SK-N-SH treated with all-trans-retinoic acid at 6 μM for 48 hours (cell line): Measurements from ENCODE around the gene SMARCAL1.

ENCODE experiments used
- ATAC-seq: fragments of 200-7000 bp; cut with Tn5 transposase; 3 replicates; pipeline ENCODE4 v1.9.1; 2020; ENCODE audit warnings: mild to moderate bottlenecking, moderate library complexity
- ARNTL ChIP-seq: fragments of 450-650 bp; formaldehyde crosslinking; IDR thresholded peaks from 2 replicates; pipeline ENCODE4 v1.5.0; 2020; ENCODE audit warnings: low read depth, mild to moderate bottlenecking, moderate library complexity, borderline replicate concordance
- BACH2 ChIP-seq: fragments of 250-450 bp; sonication (Bioruptor Pico); IDR thresholded peaks from 2 replicates; pipeline ENCODE4 v1.9.0; 2021; ENCODE audit warnings: mild to moderate bottlenecking, borderline replicate concordance
- CSDC2 ChIP-seq: fragments of 250-450 bp; sonication (Bioruptor Pico); IDR thresholded peaks from 2 replicates; pipeline ENCODE4 v1.5.0; 2020; ENCODE audit warnings: mild to moderate bottlenecking, moderate library complexity
- ESRRG ChIP-seq: fragments of 250-450 bp; sonication (Bioruptor Pico); IDR thresholded peaks from 2 replicates; pipeline ENCODE4 v1.6.1; 2021; ENCODE audit warnings: mild to moderate bottlenecking
- GLIS3 ChIP-seq: fragments of 250-450 bp; sonication (Bioruptor Pico); IDR thresholded peaks from 2 replicates; pipeline ENCODE4 v1.5.0; 2020; ENCODE audit warnings: mild to moderate bottlenecking, moderate library complexity
- OSR1 ChIP-seq: fragments of 250-450 bp; sonication (Bioruptor Pico); IDR thresholded peaks from 2 replicates; pipeline ENCODE4 v1.8.0; 2022; ENCODE audit warnings: moderate library complexity, mild to moderate bottlenecking, inconsistent platforms
- PPARA ChIP-seq: fragments of 250-450 bp; sonication (Bioruptor Pico); IDR thresholded peaks from 2 replicates; pipeline ENCODE4 v1.5.0; 2020; ENCODE audit warnings: mild to moderate bottlenecking, borderline replicate concordance
- RARB ChIP-seq: fragments of 250-450 bp; sonication (Bioruptor Pico); IDR thresholded peaks from 2 replicates; pipeline ENCODE4 v1.8.0; 2021; ENCODE audit warnings: mild to moderate bottlenecking, moderate library complexity
- TOX ChIP-seq: fragments of 250-450 bp; sonication (Bioruptor Pico); IDR thresholded peaks from 2 replicates; pipeline ENCODE4 v1.8.0; 2021; ENCODE audit warnings: mild to moderate bottlenecking, moderate library complexity, borderline replicate concordance
- ZC3H10 ChIP-seq: fragments of 250-450 bp; sonication (Bioruptor Pico); IDR thresholded peaks from 2 replicates; pipeline ENCODE4 v1.5.1; 2021; ENCODE audit warnings: mild to moderate bottlenecking, moderate library complexity
- ZFP3 ChIP-seq: fragments of 250-450 bp; sonication (Bioruptor Pico); IDR thresholded peaks from 2 replicates; pipeline ENCODE4 v1.5.0; 2020; ENCODE audit warnings: mild to moderate bottlenecking, moderate library complexity
- ZFP30 ChIP-seq: fragments of 450-650 bp; formaldehyde crosslinking; IDR thresholded peaks from 2 replicates; pipeline ENCODE4 v1.5.0; 2022; ENCODE audit warnings: mild to moderate bottlenecking, moderate library complexity
- ZNF565 ChIP-seq: fragments of 450-650 bp; formaldehyde crosslinking; conservative IDR thresholded peaks from 2 replicates; pipeline ENCODE4 v1.5.0; 2020; ENCODE audit warnings: low read depth, mild to moderate bottlenecking, moderate library complexity
- ZNF70 ChIP-seq: fragments of 450-650 bp; formaldehyde crosslinking; IDR thresholded peaks from 2 replicates; pipeline ENCODE4 v1.5.0; 2020; ENCODE audit warnings: mild to moderate bottlenecking, moderate library complexity
- ZNF8 ChIP-seq: fragments of 450-650 bp; formaldehyde crosslinking; IDR thresholded peaks from 2 replicates; pipeline ENCODE4 v1.5.0; 2020; ENCODE audit warnings: mild to moderate bottlenecking, moderate library complexity
- TF ChIP-seq, protein P1 (sequence below): fragments of 250-450 bp; sonication (Bioruptor Pico); IDR thresholded peaks from 2 replicates; pipeline ENCODE4 v1.5.0; 2020; ENCODE audit warnings: mild to moderate bottlenecking, moderate library complexity
- TF ChIP-seq, protein P2 (sequence below): fragments of 250-450 bp; sonication (Bioruptor Pico); IDR thresholded peaks from 2 replicates; pipeline ENCODE4 v1.8.0; 2020; ENCODE audit warnings: mild to moderate bottlenecking, moderate library complexity, borderline replicate concordance
- TF ChIP-seq, protein P3 (sequence below): fragments of 250-450 bp; sonication (Bioruptor Pico); IDR thresholded peaks from 2 replicates; pipeline ENCODE4 v1.8.0; 2021; ENCODE audit warnings: low read depth, mild to moderate bottlenecking, moderate library complexity, borderline replicate concordance

The SMARCAL1 gene

DNA sequence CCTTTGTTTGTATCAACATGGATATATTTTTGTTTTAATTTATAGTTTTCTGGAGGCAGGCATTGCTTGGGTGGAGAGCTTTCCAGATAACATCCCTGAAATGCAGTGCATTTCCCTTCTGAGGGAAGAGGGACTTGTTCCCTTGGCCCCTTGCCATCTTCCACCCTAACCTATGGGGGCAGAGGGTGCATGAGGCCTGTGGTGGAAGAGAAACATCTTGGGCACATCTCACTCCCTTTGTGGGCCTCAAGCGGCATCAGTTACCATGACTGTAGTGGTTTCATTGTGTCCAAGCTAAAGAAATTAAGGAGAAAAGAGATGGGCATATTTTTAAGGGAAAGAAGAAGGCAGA, 81.0 kb downstream of the SMARCAL1 start (continued):
- TF ChIP-seq, protein P1, sequence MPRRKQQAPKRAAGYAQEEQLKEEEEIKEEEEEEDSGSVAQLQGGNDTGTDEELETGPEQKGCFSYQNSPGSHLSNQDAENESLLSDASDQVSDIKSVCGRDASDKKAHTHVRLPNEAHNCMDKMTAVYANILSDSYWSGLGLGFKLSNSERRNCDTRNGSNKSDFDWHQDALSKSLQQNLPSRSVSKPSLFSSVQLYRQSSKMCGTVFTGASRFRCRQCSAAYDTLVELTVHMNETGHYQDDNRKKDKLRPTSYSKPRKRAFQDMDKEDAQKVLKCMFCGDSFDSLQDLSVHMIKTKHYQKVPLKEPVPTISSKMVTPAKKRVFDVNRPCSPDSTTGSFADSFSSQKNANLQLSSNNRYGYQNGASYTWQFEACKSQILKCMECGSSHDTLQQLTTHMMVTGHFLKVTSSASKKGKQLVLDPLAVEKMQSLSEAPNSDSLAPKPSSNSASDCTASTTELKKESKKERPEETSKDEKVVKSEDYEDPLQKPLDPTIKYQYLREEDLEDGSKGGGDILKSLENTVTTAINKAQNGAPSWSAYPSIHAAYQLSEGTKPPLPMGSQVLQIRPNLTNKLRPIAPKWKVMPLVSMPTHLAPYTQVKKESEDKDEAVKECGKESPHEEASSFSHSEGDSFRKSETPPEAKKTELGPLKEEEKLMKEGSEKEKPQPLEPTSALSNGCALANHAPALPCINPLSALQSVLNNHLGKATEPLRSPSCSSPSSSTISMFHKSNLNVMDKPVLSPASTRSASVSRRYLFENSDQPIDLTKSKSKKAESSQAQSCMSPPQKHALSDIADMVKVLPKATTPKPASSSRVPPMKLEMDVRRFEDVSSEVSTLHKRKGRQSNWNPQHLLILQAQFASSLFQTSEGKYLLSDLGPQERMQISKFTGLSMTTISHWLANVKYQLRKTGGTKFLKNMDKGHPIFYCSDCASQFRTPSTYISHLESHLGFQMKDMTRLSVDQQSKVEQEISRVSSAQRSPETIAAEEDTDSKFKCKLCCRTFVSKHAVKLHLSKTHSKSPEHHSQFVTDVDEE (CRISPR knock-in tag) = no peak
- TF ChIP-seq ESRRG = no peak

DNA sequence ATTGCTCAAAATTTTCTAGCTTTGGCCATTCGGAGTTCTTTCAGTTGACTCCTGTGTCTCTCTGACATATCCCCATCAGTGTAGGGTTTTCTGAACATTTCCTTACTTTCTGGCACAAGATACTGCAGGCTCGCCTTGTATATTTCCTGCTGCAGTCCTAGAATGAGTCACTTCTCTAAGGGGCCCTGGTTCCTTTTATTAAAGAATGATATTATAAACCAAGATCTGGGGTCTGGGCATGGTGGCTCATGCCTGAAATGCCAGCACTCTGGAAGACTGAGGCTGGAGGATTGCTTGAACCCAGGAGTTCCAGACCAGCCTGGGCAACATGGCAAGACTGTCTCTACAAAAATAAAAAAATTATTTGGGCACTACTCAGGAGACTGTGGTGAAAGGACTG, 83.4 kb downstream of the SMARCAL1 start:
- ATAC-seq = peak; percentile 13
- TF ChIP-seq ZNF8 (CRISPR knock-in tag) (no peak), ZFP3 (CRISPR knock-in tag) (peak; percentile 78; the same call in 1 of the 2 replicates), TOX (no peak)
- TF ChIP-seq, protein P2, sequence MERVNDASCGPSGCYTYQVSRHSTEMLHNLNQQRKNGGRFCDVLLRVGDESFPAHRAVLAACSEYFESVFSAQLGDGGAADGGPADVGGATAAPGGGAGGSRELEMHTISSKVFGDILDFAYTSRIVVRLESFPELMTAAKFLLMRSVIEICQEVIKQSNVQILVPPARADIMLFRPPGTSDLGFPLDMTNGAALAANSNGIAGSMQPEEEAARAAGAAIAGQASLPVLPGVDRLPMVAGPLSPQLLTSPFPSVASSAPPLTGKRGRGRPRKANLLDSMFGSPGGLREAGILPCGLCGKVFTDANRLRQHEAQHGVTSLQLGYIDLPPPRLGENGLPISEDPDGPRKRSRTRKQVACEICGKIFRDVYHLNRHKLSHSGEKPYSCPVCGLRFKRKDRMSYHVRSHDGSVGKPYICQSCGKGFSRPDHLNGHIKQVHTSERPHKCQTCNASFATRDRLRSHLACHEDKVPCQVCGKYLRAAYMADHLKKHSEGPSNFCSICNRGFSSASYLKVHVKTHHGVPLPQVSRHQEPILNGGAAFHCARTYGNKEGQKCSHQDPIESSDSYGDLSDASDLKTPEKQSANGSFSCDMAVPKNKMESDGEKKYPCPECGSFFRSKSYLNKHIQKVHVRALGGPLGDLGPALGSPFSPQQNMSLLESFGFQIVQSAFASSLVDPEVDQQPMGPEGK (CRISPR knock-in tag) = no peak

DNA sequence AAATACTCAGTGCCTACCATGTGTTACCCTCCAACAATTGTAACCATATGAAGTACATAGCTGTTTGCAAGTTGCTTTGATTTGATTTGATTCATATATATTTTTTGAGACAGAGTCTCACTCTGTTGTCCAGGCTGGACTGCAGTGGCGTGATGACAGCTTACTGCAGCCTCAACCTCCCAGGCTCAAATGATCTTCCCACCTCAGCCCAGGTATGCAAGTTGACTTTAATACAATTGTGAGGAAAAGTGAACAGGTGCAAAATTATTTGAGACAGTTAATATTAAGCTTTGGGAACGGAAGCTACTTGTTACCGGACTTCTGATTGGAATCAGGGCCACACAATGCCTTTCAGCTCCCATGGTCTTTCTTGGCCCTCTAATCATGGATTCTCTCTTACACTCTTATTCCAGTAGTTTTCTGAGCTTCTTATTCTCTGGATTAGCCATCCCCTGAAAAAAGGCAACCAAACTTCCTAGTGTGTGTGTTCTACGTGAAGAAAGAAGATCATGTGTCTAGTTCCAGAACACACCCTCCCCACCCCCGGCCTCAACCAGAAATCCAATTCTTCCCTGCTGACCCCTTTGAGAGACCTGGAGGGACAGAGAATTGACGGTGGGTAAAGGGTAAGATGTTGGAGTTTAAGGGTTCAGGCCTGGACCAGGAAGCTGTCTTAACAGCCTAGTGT, 85.2 kb downstream of the SMARCAL1 start:
- no peak for ATAC-seq
- TF ChIP-seq TOX (no peak), ZC3H10 (no peak), GLIS3 (CRISPR knock-in tag) (no peak), ZFP30 (CRISPR knock-in tag) (no peak), RARB (CRISPR knock-in tag) (no peak), PPARA (CRISPR knock-in tag) (no peak), ARNTL (CRISPR knock-in tag) (no peak), OSR1 (no peak), CSDC2 (CRISPR knock-in tag) (no peak), ZNF565 (CRISPR knock-in tag) (no peak), BACH2 (CRISPR knock-in tag) (no peak), ESRRG (no peak), ZNF70 (no peak)
- TF ChIP-seq, protein P2 (CRISPR knock-in tag) = no peak
- TF ChIP-seq, protein P1 (CRISPR knock-in tag) = no peak
- TF ChIP-seq, protein P3, sequence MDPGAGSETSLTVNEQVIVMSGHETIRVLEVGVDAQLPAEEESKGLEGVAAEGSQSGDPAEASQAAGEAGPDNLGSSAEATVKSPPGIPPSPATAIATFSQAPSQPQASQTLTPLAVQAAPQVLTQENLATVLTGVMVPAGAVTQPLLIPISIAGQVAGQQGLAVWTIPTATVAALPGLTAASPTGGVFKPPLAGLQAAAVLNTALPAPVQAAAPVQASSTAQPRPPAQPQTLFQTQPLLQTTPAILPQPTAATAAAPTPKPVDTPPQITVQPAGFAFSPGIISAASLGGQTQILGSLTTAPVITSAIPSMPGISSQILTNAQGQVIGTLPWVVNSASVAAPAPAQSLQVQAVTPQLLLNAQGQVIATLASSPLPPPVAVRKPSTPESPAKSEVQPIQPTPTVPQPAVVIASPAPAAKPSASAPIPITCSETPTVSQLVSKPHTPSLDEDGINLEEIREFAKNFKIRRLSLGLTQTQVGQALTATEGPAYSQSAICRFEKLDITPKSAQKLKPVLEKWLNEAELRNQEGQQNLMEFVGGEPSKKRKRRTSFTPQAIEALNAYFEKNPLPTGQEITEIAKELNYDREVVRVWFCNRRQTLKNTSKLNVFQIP (CRISPR knock-in tag) = no peak
- TF ChIP-seq, all 23 proteins: peak for 0
